Transverse colon (tissue), 4 donors: ENCODE measurements around the gene PKD2. TPM values are rescaled to one million over a fixed set of nuclear protein-coding genes. Genes with fewer than 3 reads are reported as not detected.

Experiments used
- DNase-seq: peaks from one replicate; pipeline ENCODE4 v3.0.0-alpha.2; 2019
- H3K27ac ChIP-seq, 4 donors: fragments of 200-600 bp; sonication (generic); 2 replicates each; pipeline ENCODE4 v1.5.1; 2016 to 2018; ENCODE audit warnings: inconsistent platforms in 4 of 4
- H3K27me3 ChIP-seq: fragments of 200-600 bp; sonication (generic); 2 replicates; pipeline ENCODE4 v1.5.1; 2017; ENCODE audit warnings: inconsistent platforms
- H3K36me3 ChIP-seq, 4 donors: fragments of 200-600 bp; sonication (generic); 2 replicates each; pipeline ENCODE4 v1.5.1; 2017 to 2019; ENCODE audit warnings: inconsistent platforms in 4 of 4
- H3K4me1 ChIP-seq, 4 donors: fragments of 200-600 bp; sonication (generic); 2 replicates each; pipeline ENCODE4 v1.5.1; 2017 to 2020; ENCODE audit warnings: inconsistent platforms in 4 of 4
- H3K4me3 ChIP-seq, 4 donors: fragments of 200-600 bp; sonication (generic); 1 replicate in 1 of 4; 2 replicates in 3 of 4; pipeline versions ENCODE4 v1.5.1 to v1.6.1; 2017 to 2019; ENCODE audit warnings: inconsistent platforms in 4 of 4
- H3K9me3 ChIP-seq, 2 donors: fragments of 200-600 bp; sonication (generic); 2 replicates each; pipeline ENCODE4 v1.5.1; 2017 to 2019; ENCODE audit warnings: inconsistent platforms in 2 of 2
- EP300 ChIP-seq: sonication (generic); formaldehyde crosslinking; IDR thresholded peaks from one replicate; pipeline ENCODE4 v1.6.1; 2017; ENCODE audit warnings: antibody characterized with exemption, low read depth
- POLR2A ChIP-seq: fragments of 450-650 bp; IDR thresholded peaks from one replicate; pipeline ENCODE4 v1.6.1; 2016; ENCODE audit warnings: antibody characterized with exemption, mild to moderate bottlenecking, moderate library complexity
- POLR2AphosphoS5 ChIP-seq, 3 donors: sonication (generic); formaldehyde crosslinking; IDR thresholded peaks; one replicate each; pipeline ENCODE4 v1.6.1; 2016; ENCODE audit warnings: antibody characterized with exemption in 3 of 3
- WGBS, 2 donors: methylation state at CpG; one replicate each; pipeline ENCODE4 v1.1.5; 2018; ENCODE audit warnings: low coverage in 1 of 2; 5-methylcytosine and 5-hydroxymethylcytosine counted together
- in situ Hi-C, 4 donors: fragments of 200-750 bp; cut with MboI; loops; one replicate each; pipeline versions ENCODE4 v1.15.0 to v1.15.1; 2017; ENCODE audit warnings: low sequenced_read_pairs in 3 of 4, low pct_ligation_motif_present in 1 of 4, low pct_unique_long_range_greater_than_20kb in 1 of 4
- intact Hi-C: fragments of 100-400 bp; cut with DNase I; formaldehyde crosslinking; loops from one replicate; pipeline ENCODE4 v1.15.1; 2023; ENCODE audit warnings: low total_unique reads
- total RNA-seq, 4 donors: library from RNA; depleted of rRNA; stranded (reverse); fragments of >200 nt; gene quantifications; one replicate each; pipeline ENCODE4 v1.1.0, GENCODE V29; 2016
- TF ChIP-seq, protein P1 (sequence below), 5 experiments: fragments of 200-600 bp in 3 of 5; fragments of 450-650 bp in 2 of 5; sonication (generic) in 3 of 5; IDR thresholded peaks; 1 replicate in 2 of 5; 2 replicates in 3 of 5; pipeline ENCODE4 v1.5.1; 2016 to 2017; ENCODE audit warnings: antibody characterized with exemption in 5 of 5, inconsistent platforms in 3 of 5, mild to moderate bottlenecking in 2 of 5, moderate library complexity in 1 of 5

PKD2 gene
- total RNA-seq, 4 donors from 2014 or later: 15.7 to 48.0 (median 21.5) TPM

DNA sequence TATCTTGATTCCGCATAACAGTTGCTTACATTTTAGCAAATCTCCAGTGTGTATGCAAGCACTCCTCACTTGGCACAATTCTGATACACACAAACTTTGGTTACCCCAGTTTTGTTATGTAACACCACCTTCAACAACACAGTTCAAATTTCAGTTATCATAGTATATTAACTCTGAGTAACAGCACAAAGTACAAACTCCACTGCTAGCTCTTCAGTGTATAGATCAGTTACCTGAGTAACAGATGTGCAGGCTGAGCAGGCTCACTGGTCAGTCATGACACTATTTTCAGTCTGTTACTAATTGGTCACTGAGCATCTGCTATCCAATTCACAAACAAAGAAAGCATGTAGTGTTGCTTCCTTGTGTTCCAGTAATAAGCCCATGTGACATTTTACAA lies 55.4 kb downstream of the PKD2 start:
- no peak for TF ChIP-seq EP300
- TF ChIP-seq POLR2AphosphoS5 (IDR thresholded peaks at IDR 0.05): no peak
- TF ChIP-seq POLR2A: no peak
- TF ChIP-seq, protein P1, sequence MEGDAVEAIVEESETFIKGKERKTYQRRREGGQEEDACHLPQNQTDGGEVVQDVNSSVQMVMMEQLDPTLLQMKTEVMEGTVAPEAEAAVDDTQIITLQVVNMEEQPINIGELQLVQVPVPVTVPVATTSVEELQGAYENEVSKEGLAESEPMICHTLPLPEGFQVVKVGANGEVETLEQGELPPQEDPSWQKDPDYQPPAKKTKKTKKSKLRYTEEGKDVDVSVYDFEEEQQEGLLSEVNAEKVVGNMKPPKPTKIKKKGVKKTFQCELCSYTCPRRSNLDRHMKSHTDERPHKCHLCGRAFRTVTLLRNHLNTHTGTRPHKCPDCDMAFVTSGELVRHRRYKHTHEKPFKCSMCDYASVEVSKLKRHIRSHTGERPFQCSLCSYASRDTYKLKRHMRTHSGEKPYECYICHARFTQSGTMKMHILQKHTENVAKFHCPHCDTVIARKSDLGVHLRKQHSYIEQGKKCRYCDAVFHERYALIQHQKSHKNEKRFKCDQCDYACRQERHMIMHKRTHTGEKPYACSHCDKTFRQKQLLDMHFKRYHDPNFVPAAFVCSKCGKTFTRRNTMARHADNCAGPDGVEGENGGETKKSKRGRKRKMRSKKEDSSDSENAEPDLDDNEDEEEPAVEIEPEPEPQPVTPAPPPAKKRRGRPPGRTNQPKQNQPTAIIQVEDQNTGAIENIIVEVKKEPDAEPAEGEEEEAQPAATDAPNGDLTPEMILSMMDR (IDR thresholded peaks at IDR 0.05): no peak
- Histone ChIP-seq H3K27me3 (no peaks in the 10 kb centered on the region), H3K4me3 (no peak overlapping the region), H3K36me3 (peaks cover 0 to 36% (median 6%) of the 10 kb centered on the region in 4 donors), H3K9me3 (no peaks in the 10 kb centered on the region), H3K27ac (peak overlapping the region in 1 of 4 donors; percentile 21), H3K4me1 (peaks cover 0 to 19% (median 0%) of the 10 kb centered on the region in 4 donors)
- 84% methylated on average over 1 of the region's 1 CpG; no CpG with 5 or more reads in 1 of the 2 donors for WGBS, 2 donors
- intact Hi-C loops (no loop called here), in situ Hi-C loops (no loop called here)
- no peak for DNase-seq

DNA sequence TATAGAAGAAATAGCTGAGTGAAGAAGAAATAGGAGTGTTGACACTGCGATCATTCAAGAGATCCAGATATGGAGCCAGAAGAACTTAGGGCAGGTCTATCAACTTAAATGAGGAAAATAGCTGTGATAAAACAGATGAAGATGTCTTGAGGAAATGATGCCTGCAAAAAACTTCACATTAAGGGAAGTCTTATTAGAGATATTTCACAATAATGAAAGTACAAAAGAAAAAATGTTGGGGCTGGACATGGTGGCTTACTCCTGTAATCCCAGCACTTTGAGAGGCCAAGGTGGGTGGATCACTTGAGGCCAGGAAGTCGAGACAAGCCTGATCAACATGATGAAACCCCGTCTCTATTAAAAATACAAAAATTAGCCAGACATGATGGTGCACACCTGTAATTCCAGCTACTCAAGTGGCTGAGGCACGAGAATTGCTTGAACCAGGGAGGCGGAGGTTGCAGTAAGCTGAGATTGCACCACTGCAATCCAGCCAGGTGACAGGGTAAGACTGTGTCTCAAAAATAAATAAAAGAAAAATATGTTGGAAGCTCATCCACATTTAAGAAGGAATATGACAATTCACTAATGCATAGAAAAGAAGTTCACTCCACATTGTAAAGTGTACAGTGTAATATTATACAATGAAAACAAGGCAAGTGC lies 56.3 kb downstream of the PKD2 start:
- no peak overlapping the region for H3K27ac ChIP-seq
- peaks cover 0 to 19% (median 0%) of the 10 kb centered on the region in 4 donors for H3K4me1 ChIP-seq
- H3K36me3 ChIP-seq: peaks cover 0 to 43% (median 11%) of the 10 kb centered on the region in 4 donors
- no peak for DNase-seq
- no peak overlapping the region for H3K4me3 ChIP-seq
- in situ Hi-C loops: no loop called here
- WGBS, 2 donors: 88% methylated on average over 5 of the region's 5 CpGs
- intact Hi-C loops: no loop called here
- no peaks in the 10 kb centered on the region for H3K9me3 ChIP-seq
- no peak for TF ChIP-seq EP300
- TF ChIP-seq, protein P1 (IDR thresholded peaks at IDR 0.05): no peak
- TF ChIP-seq POLR2AphosphoS5 (IDR thresholded peaks at IDR 0.05): no peak
- TF ChIP-seq POLR2A: no peak
- no peaks in the 10 kb centered on the region for H3K27me3 ChIP-seq

DNA sequence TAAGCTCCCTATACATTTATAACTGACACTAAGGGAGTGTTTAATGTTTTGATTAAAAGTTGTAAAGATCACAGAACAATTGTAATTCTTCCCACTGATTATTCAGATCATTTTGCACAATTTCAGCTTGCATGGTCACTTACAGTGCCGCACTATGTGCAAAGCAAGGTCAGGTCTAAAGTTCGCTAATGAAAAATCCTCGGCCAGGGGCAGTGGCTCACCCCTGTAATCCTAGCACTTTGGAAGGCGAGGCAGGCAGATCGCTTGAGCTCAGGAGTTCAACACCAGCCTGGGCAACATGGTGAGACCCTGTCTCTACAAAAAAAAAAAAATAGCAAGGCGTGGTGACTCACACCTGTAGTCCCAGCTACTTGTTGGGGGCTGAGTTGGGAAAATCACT lies 57.0 kb downstream of the PKD2 start:
- in situ Hi-C loops: no loop called here
- Histone ChIP-seq H3K27me3 (no peaks in the 10 kb centered on the region), H3K4me3 (no peak overlapping the region), H3K36me3 (peaks cover 0 to 43% (median 12%) of the 10 kb centered on the region in 4 donors), H3K9me3 (no peaks in the 10 kb centered on the region), H3K27ac (no peak overlapping the region), H3K4me1 (peaks cover 0 to 19% (median 0%) of the 10 kb centered on the region in 4 donors)
- DNase-seq: no peak
- TF ChIP-seq EP300 (no peak), POLR2A (no peak), POLR2AphosphoS5 (IDR thresholded peaks at IDR 0.05) (no peak)
- TF ChIP-seq, protein P1 (IDR thresholded peaks at IDR 0.05): no peak
- 83 to 88% methylated on average over 5 to 6 of the region's 6 CpGs for WGBS, 2 donors
- intact Hi-C loops: no loop called here

DNA sequence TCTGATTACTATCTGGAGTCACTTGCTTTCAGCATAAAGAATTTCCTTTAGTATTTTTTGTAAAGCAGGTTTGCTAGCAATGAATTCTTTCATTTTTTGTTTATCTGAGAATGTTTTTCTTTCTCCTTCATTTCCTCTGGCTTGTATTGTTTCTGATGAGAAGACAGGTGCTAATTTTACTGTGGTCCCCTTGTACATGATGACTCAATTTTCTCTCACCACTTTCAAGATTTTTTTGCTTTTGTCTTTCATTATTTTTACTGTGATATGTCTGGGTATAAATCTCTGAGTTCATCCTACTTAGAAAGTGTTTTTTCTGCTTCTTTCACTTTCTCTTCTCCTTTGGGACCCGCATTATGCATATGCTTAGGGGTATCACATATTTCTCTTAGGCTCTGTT lies 62.6 kb downstream of the PKD2 start:
- no peak for TF ChIP-seq POLR2A
- TF ChIP-seq EP300: no peak
- TF ChIP-seq, protein P1 (IDR thresholded peaks at IDR 0.05): no peak
- no peak for TF ChIP-seq POLR2AphosphoS5 (IDR thresholded peaks at IDR 0.05)
- Histone ChIP-seq H3K27me3 (no peaks in the 10 kb centered on the region), H3K4me3 (no peak overlapping the region), H3K27ac (no peak overlapping the region), H3K4me1 (no peaks in the 10 kb centered on the region), H3K9me3 (peaks cover 0 to 5% of the 10 kb centered on the region in 2 donors), H3K36me3 (peaks cover 0 to 68% (median 16%) of the 10 kb centered on the region in 4 donors)
- intact Hi-C loops: no loop called here
- WGBS, 2 donors: 86% methylated on average over 1 of the region's 1 CpG
- in situ Hi-C loops: no loop called here
- DNase-seq: no peak
